ENCODE results near the gene TBR1.

The TBR1 gene

DNA sequence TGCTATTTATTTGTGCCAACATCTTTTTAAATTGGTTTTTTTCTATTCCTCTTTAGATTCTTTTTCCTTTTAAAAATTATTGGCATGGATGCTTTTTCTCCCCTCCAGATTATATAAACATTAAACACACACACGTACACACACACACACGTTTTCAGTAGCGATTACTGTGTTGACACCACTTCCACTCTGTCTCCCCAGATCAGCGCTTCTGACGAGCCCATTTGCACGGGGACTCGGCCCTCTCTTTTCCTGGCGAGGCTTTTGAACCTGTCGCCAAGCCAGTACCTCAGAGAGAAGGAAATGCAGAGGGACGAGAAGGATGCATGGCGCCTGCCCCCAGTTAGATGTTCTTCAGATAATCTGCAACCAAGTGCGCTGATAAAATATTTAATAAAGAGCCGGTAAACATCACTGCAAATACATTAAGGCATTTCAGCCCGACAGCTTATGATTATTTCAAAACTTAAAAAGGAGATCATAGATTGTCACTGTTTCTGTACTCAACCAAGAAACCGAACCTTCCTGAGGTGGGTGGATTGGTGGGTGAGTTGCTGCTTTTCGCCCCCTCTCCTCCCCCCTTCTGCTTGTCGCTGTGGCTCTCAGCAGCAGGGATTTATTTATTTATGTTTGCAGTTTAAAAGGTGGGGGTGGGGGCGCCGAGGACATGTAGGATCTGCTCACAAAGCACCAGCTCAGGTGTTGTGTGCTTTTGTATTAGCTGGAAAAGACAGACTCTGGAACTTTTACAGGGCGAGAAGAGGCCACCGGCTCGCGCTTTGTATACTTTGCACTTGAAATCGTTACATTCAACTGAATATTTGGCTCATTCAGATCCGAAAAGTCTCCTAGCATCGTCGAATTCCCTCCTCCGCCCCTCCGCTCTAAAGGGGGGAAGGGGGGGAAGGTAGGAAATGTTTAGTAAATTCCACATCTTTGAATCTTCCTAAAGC, 787 bp upstream of the TBR1 start:
- peak overlapping the region; percentile 71 for H3K27ac ChIP-seq
- TF ChIP-seq, protein P1, sequence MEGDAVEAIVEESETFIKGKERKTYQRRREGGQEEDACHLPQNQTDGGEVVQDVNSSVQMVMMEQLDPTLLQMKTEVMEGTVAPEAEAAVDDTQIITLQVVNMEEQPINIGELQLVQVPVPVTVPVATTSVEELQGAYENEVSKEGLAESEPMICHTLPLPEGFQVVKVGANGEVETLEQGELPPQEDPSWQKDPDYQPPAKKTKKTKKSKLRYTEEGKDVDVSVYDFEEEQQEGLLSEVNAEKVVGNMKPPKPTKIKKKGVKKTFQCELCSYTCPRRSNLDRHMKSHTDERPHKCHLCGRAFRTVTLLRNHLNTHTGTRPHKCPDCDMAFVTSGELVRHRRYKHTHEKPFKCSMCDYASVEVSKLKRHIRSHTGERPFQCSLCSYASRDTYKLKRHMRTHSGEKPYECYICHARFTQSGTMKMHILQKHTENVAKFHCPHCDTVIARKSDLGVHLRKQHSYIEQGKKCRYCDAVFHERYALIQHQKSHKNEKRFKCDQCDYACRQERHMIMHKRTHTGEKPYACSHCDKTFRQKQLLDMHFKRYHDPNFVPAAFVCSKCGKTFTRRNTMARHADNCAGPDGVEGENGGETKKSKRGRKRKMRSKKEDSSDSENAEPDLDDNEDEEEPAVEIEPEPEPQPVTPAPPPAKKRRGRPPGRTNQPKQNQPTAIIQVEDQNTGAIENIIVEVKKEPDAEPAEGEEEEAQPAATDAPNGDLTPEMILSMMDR (conservative IDR thresholded peaks at IDR 0.05) = no peak

DNA sequence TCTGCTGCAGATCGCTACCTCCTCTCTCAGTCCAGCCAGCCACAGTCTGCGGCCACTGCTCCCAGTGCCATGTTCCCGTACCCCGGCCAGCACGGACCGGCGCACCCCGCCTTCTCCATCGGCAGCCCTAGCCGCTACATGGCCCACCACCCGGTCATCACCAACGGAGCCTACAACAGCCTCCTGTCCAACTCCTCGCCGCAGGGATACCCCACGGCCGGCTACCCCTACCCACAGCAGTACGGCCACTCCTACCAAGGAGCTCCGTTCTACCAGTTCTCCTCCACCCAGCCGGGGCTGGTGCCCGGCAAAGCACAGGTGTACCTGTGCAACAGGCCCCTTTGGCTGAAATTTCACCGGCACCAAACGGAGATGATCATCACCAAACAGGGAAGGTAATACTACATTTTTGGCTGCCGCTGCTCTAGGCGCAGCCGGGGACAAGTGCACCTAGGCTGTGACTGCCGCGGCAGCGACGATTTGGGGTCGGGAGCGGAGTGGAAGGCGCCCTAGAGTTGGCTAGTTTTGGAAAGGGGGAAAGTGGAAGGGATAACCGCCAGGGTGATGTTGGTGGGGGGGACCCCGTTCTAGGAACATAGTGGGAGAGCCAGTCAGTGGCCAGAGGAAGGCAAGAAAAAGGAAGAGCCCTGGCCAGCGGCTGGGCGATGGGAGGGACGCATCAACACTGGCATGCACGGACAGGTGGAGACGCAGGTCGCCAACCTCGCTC, 776 bp downstream of the TBR1 start:
- no peak overlapping the region for H3K27ac ChIP-seq

DNA sequence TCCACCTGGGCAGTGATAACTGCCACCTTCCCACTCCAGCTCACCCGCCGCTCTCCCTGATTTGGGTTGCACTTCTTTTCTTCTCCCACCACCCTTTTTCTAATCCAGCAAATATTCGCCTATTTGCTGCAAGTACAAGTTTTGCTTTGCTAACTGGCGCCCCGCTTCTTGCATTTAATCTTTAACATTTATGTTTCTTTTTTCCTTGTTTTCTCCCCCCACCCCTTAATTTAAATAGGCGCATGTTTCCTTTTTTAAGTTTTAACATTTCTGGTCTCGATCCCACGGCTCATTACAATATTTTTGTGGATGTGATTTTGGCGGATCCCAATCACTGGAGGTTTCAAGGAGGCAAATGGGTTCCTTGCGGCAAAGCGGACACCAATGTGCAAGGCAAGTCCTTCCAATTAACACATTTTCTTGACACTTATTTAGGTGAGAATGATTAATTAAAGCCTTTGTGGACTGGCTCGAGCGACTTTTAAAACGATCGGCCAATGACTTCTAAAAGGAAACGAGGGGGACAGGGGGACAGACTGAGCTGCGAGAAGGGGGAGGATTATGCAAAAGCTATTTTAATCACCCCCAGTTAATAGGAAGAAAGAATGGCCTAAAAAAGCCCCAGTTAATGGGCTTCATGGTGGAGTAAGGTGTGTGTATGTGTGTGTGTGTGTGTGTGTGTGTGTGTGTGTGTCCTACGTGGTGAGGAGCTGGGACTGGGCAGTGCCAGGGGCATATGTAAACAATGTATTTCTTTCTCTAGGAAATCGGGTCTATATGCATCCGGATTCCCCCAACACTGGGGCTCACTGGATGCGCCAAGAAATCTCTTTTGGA, 1.6 kb downstream of the TBR1 start:
- TF ChIP-seq, protein P1 (conservative IDR thresholded peaks at IDR 0.05) = no peak
- no peak overlapping the region for H3K27ac ChIP-seq

More for the DNA sequence above, 776 bp downstream of the TBR1 start:
- TF ChIP-seq, protein P1 (conservative IDR thresholded peaks at IDR 0.05) = no peak

DNA sequence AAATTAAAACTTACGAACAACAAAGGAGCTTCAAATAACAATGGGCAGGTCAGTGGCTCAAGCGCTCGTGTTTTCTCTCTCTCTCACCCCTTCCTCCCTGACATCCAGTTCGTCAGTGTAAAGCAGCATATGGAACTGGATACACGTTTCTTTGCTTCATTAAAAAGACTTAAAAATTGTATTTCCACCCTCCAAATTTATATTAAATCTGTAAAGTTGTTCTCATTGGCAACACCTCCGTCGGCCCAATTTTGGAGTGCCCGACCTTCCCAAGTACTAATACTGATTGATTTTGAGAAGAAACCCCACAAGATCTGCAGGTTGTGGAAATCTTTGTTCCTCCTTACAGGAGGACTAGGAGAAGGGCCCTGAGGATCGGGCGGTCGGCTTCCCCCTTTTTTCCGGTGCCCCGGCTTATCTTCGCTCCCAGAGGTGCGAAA, 2.2 kb downstream of the TBR1 start:
- H3K27ac ChIP-seq = no peak overlapping the region
- TF ChIP-seq, protein P1 (conservative IDR thresholded peaks at IDR 0.05) = no peak

DNA sequence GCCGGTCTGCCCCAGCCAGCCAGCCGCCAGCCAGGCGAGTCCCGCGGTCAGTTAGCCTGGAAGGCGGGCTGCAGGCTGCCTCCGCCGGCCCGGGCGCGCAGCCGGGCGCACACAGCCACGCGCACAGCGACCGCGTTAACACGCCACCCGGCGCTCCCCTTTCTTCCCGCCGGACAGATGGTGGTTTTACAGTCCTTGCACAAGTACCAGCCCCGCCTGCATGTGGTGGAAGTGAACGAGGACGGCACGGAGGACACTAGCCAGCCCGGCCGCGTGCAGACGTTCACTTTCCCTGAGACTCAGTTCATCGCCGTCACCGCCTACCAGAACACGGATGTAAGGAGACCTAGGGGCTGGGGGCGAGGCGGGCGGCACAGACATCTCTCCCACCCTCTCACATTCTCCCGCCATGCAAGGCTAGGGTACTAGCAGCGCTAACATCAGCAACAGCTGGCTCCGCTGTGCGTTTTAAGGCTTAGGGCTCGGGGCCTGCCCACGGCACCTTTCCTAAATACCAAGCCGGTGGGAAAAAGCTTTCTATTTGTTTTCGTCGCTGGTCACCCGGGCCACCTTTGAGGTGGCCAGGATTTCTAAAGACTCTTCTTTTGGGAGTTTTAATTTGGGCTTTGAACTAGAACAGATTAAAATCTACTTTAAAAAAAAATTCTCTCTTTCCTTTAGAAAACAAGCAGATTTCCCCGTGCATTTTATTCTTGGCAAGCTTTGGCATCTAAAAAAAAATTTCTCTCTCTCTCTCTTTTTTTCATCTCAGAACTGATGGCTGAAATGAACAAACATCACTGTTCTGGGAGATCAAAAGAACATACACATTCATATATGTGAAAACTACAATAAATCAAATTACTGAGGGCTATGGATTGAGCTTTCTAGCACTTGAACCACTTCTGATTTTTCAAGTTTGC, 2.9 kb downstream of the TBR1 start:
- no peak overlapping the region for H3K27ac ChIP-seq

GRCh38 chr2:161419638-161420190, 3.6 kb downstream of the TBR1 start:
- no peak overlapping the region for H3K27ac ChIP-seq
- TF ChIP-seq, protein P1 (conservative IDR thresholded peaks at IDR 0.05) = no peak

More for the DNA sequence above, 2.9 kb downstream of the TBR1 start:
- TF ChIP-seq, protein P1 (conservative IDR thresholded peaks at IDR 0.05) = no peak
